HG03060 (cell line): Measurements from ENCODE around the gene NCKAP5.

Experiments used
- ATAC-seq: cut with Tn5 transposase; IDR thresholded peaks from one replicate; pipeline ENCODE4 v1.9.1; 2021; ENCODE audit warnings: low read depth, moderate number of reproducible peaks; ENCODE audit not compliant: unreplicated experiment

The NCKAP5 gene

GRCh38 chr2:133177196-133177595 is 391.1 kb downstream of the NCKAP5 start:
- ATAC-seq = no peak

- no peak for ATAC-seq
Observed at GRCh38 chr2:133175926-133176325, 392.3 kb downstream of the NCKAP5 start.

GRCh38 chr2:133173224-133173623 is 395.0 kb downstream of the NCKAP5 start:
- ATAC-seq = no peak

GRCh38 chr2:133171393-133172004 is 396.8 kb downstream of the NCKAP5 start:
- ATAC-seq = no peak

GRCh38 chr2:133169274-133169912 is 398.9 kb downstream of the NCKAP5 start:
- no peak for ATAC-seq

- ATAC-seq = no peak
Observed at GRCh38 chr2:133167990-133168389, 400.3 kb downstream of the NCKAP5 start.

- ATAC-seq = no peak
Observed at GRCh38 chr2:133167223-133167622, 401.0 kb downstream of the NCKAP5 start.

GRCh38 chr2:133166031-133166430 is 402.2 kb downstream of the NCKAP5 start:
- ATAC-seq = no peak

GRCh38 chr2:133163111-133163510 is 405.2 kb downstream of the NCKAP5 start:
- no peak for ATAC-seq

- ATAC-seq = no peak
Observed at GRCh38 chr2:133158442-133158841, 409.8 kb downstream of the NCKAP5 start.

GRCh38 chr2:133158024-133158423 is 410.2 kb downstream of the NCKAP5 start:
- ATAC-seq = no peak

GRCh38 chr2:133157141-133157540 is 411.1 kb downstream of the NCKAP5 start:
- no peak for ATAC-seq

- ATAC-seq = no peak
Observed at GRCh38 chr2:133152801-133153200, 415.5 kb downstream of the NCKAP5 start.

- ATAC-seq = no peak
Observed at GRCh38 chr2:133148187-133148586, 420.1 kb downstream of the NCKAP5 start.

- no peak for ATAC-seq
Observed at GRCh38 chr2:133146893-133147292, 421.4 kb downstream of the NCKAP5 start.

- no peak for ATAC-seq
Observed at GRCh38 chr2:133143645-133144044, 424.6 kb downstream of the NCKAP5 start.

- no peak for ATAC-seq
Observed at GRCh38 chr2:133142087-133142486, 426.2 kb downstream of the NCKAP5 start.

GRCh38 chr2:133140620-133141019 is 427.6 kb downstream of the NCKAP5 start:
- no peak for ATAC-seq

- ATAC-seq = no peak
Observed at GRCh38 chr2:133139847-133140533, 428.3 kb downstream of the NCKAP5 start.

GRCh38 chr2:133138693-133139092 is 429.6 kb downstream of the NCKAP5 start:
- ATAC-seq = no peak

- ATAC-seq = no peak
Observed at GRCh38 chr2:133135035-133135654, 433.1 kb downstream of the NCKAP5 start.
